HG03520 (cell line): Measurements from ENCODE around the gene YTHDF1.

Source experiments
- ATAC-seq: cut with Tn5 transposase; IDR thresholded peaks from one replicate; pipeline ENCODE4 v1.9.1; 2021; ENCODE audit warnings: mild to moderate bottlenecking, moderate library complexity; ENCODE audit not compliant: unreplicated experiment

YTHDF1 gene

GRCh38 chr20:63186528-63187316 lies 29.2 kb downstream of the YTHDF1 start:
- no peak for ATAC-seq

GRCh38 chr20:63186084-63186483 lies 29.8 kb downstream of the YTHDF1 start:
- ATAC-seq: no peak

- ATAC-seq: no peak
Measured at GRCh38 chr20:63185215-63185796, 30.6 kb downstream of the YTHDF1 start.

- no peak for ATAC-seq
Measured at GRCh38 chr20:63183422-63184146, 32.3 kb downstream of the YTHDF1 start.

- ATAC-seq: no peak
Measured at GRCh38 chr20:63182946-63183415, 33.0 kb downstream of the YTHDF1 start.

GRCh38 chr20:63182425-63182824 lies 33.5 kb downstream of the YTHDF1 start:
- no peak for ATAC-seq

GRCh38 chr20:63181226-63181625 lies 34.7 kb downstream of the YTHDF1 start:
- no peak for ATAC-seq

- no peak for ATAC-seq
Measured at GRCh38 chr20:63180569-63181185, 35.3 kb downstream of the YTHDF1 start.

GRCh38 chr20:63179687-63180568 lies 36.0 kb downstream of the YTHDF1 start:
- no peak for ATAC-seq

- ATAC-seq: no peak
Measured at GRCh38 chr20:63178889-63179686, 36.8 kb downstream of the YTHDF1 start.

GRCh38 chr20:63178446-63178820 lies 37.5 kb downstream of the YTHDF1 start:
- no peak for ATAC-seq

GRCh38 chr20:63177785-63178445 lies 38.0 kb downstream of the YTHDF1 start:
- ATAC-seq: no peak

- ATAC-seq: no peak
Measured at GRCh38 chr20:63177134-63177784, 38.7 kb downstream of the YTHDF1 start.

GRCh38 chr20:63176427-63177133 lies 39.4 kb downstream of the YTHDF1 start:
- no peak for ATAC-seq

- no peak for ATAC-seq
Measured at GRCh38 chr20:63176034-63176426, 39.9 kb downstream of the YTHDF1 start.

GRCh38 chr20:63175038-63175895 lies 40.7 kb downstream of the YTHDF1 start:
- ATAC-seq: no peak
